Chondrocyte (in vitro differentiated cells): ENCODE results near the gene GPR132. TPM values are rescaled to one million over a fixed set of nuclear protein-coding genes. Genes with fewer than 3 reads are reported as not detected.

ENCODE experiments used
- DNase-seq: peaks from one replicate; pipeline ENCODE4 v3.0.0; 2021; ENCODE audit warnings: mixed read lengths, low spot score
- H3K27ac Mint-ChIP-seq: one replicate; pipeline ENCODE4 v1.8.0; 2021; ENCODE audit warnings: mild to moderate bottlenecking, moderate library complexity, mixed read lengths; ENCODE audit not compliant: unreplicated experiment
- H3K27me3 Mint-ChIP-seq: 2 replicates; pipeline ENCODE4 v1.8.0; 2021; ENCODE audit warnings: low read depth, mixed read lengths
- H3K36me3 Mint-ChIP-seq: 2 replicates; pipeline ENCODE4 v1.8.0; 2021; ENCODE audit warnings: low read depth, mixed read lengths
- H3K4me1 Mint-ChIP-seq: 2 replicates; pipeline ENCODE4 v1.8.0; 2021; ENCODE audit warnings: low read depth, mild to moderate bottlenecking, mixed read lengths
- H3K4me3 Mint-ChIP-seq: one replicate; pipeline ENCODE4 v1.8.0; 2021; ENCODE audit warnings: mild to moderate bottlenecking, moderate library complexity, mixed read lengths; ENCODE audit not compliant: unreplicated experiment
- H3K9me3 Mint-ChIP-seq: 2 replicates; pipeline ENCODE4 v1.8.0; 2021; ENCODE audit warnings: low read depth, mixed read lengths
- CTCF ChIP-seq: fragments of 200-600 bp; sonication (generic); IDR thresholded peaks from 2 replicates; pipeline ENCODE4 v1.5.0; 2021; ENCODE audit warnings: antibody characterized with exemption, mild to moderate bottlenecking, moderate library complexity
- total RNA-seq: library from RNA; stranded (reverse); gene quantifications from 3 replicates; pipeline ENCODE4 v1.2.1, GENCODE V29; 2021

Gene GPR132
- total RNA-seq, 1 donor from 2014 or later = 0.30 TPM

DNA sequence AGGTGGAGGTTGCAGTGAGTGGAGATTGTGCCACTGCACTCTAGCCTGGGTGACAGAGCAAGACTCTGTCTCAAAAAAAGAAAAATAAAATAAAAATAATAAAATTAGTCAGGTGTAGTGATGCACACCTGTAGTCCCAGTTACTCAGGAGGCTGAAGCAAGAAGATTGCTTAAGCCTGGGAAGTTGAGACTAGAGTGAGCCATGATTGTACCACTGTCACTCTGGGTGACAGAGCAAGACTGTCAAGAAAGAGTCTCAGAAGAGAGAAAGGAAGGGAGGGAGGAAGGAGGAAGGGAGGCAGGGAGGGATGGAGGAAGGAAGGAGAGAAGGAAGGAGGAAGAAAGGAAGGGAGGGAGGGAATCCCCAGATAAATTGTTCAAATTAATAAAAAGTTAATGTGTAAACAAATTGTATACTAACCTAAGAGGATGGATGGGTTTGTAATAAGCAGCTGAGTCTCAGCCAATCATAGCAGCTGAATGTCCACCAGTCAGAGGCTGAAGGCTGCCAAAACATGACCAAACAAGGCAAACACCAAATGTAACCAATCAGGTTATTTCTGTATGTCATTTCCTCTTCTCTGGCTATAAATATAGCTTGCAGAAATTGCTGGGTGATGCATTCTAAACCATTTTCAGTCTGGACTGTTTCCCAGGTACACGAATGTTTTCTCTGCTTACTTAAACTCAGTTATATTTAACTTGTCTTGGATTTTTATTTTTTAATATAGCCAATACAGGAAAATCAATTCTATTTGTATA, 38.2 kb downstream of the GPR132 start:
- H3K27me3 Mint-ChIP-seq = no peaks in the 10 kb centered on the region
- H3K36me3 Mint-ChIP-seq = no peaks in the 10 kb centered on the region
- H3K9me3 Mint-ChIP-seq = no peaks in the 10 kb centered on the region
- H3K4me1 Mint-ChIP-seq = peaks cover 72% of the 10 kb centered on the region
- DNase-seq = no peak
- H3K4me3 Mint-ChIP-seq = no peak overlapping the region
- no peak for TF ChIP-seq CTCF
- H3K27ac Mint-ChIP-seq = peak overlapping the region; percentile 70

DNA sequence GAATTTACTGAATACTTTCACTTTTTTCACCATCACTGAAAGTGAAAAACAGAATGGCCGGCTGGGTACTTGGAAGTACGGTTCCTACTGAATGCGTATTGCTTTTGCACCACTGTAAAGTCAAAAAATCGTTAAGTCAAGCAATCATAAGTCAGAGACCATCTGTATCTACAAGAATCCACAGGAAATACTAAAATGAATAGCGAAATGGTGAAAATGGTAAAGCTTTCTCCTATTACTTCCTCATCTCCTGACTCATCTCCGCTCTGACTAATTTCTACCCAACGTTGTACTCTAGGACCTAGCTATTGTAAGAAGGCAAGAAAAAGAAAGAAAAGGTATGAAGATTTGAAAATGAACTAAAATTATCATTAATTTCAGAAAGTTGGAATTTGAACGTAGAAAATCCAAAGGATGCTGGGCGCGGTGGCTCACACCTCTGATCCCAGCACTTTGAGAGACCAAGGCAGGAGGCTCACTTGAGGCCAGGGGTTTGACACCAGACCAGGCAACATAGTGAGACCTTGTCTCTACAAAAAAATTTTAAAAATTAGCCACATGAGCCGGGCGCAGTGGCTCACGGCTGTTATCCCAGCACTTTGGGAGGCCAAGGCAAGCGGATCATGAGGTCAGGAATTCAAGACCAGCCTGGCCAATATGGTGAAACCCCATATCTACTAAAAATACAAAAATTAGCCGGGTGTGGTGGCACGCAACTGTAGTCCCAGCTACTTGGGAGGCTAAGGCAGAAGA, 39.0 kb downstream of the GPR132 start:
- Mint-ChIP-seq H3K27me3 (no peaks in the 10 kb centered on the region), H3K27ac (peak overlapping the region; percentile 98), H3K36me3 (no peaks in the 10 kb centered on the region), H3K9me3 (no peaks in the 10 kb centered on the region), H3K4me3 (no peak overlapping the region), H3K4me1 (peaks cover 79% of the 10 kb centered on the region)
- no peak for DNase-seq
- no peak for TF ChIP-seq CTCF

DNA sequence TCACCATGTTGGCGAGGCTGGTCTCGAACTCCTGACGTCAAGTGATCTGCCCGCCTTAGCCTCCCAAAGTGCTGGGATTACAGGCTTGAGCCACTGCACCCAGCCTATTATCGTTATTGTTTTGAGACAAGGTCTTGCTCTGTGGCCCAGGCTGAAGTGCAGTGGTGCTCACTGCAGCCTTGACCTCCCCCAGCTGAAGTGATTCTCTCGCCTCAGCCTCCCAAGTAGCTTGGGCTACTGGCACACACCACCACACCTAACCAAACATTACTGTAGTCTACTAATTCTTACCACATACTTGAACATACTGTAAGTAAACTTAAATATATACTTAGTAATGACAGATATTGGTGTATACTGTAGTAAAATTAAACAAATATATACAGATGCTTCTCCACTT, 39.8 kb downstream of the GPR132 start:
- TF ChIP-seq CTCF = no peak
- no peak for DNase-seq
- H3K9me3 Mint-ChIP-seq = no peaks in the 10 kb centered on the region
- H3K27me3 Mint-ChIP-seq = no peaks in the 10 kb centered on the region
- H3K36me3 Mint-ChIP-seq = no peaks in the 10 kb centered on the region
- H3K4me3 Mint-ChIP-seq = no peak overlapping the region
- H3K4me1 Mint-ChIP-seq = peaks cover 73% of the 10 kb centered on the region
- H3K27ac Mint-ChIP-seq = peak overlapping the region; percentile 98

DNA sequence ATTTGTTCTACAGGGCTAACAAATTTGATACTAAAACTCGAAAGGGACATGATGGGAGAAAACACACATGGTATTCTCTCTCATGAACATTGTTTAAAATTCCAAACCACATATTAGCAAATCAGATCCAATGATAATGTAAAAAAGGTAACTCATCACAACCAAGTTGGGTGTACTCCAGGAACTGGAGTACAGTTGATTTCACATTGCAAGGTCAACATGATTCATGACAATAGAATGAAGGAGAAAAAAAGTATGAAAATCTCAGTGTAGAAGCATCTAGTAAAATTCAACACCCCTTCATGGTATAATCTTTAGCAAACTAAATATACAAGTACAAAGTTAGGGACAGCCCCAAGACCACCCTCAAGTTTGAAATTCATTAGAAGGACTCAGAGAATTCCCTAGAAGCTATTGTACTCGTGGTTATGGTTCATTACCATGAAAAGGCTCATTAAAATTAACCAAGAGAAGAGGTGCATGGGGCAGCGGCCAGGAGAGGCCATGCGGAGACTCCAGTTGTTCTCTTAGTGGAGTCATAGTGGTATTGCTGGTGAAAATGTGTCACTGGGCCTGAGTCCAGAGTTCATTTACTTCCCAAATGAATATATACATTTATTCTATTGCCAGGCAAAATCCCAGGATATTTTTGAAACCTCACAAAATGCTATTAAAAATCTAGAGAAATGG, 41.3 kb downstream of the GPR132 start:
- Mint-ChIP-seq H3K9me3 (no peaks in the 10 kb centered on the region), H3K4me3 (no peak overlapping the region), H3K36me3 (no peaks in the 10 kb centered on the region), H3K27me3 (no peaks in the 10 kb centered on the region), H3K4me1 (peaks cover 78% of the 10 kb centered on the region), H3K27ac (peak overlapping the region; percentile 98)
- no peak for DNase-seq
- TF ChIP-seq CTCF = no peak

GRCh38 chr14:105023144-105023543, 42.1 kb downstream of the GPR132 start:
- peak overlapping the region; percentile 98 for H3K27ac Mint-ChIP-seq
- TF ChIP-seq CTCF = no peak
- peak overlapping the region; percentile 34 for H3K4me3 Mint-ChIP-seq
- H3K27me3 Mint-ChIP-seq = no peaks in the 10 kb centered on the region
- no peaks in the 10 kb centered on the region for H3K9me3 Mint-ChIP-seq
- DNase-seq = no peak
- peaks cover 80% of the 10 kb centered on the region for H3K4me1 Mint-ChIP-seq
- H3K36me3 Mint-ChIP-seq = no peaks in the 10 kb centered on the region
